Keratinocyte (primary cell): ENCODE results near the gene PEX10. TPM values are rescaled to one million over a fixed set of nuclear protein-coding genes. Genes with fewer than 3 reads are reported as not detected.
A peak's percentile ranks its signal among the peaks of the same experiment; 100 is the strongest.

Experiments
- DNase-seq: peaks from one replicate; pipeline ENCODE4 v3.0.0-alpha.2; 2011; ENCODE audit warnings: low read depth, missing footprints, low spot score
- FAIRE-seq: peaks from 2 replicates; lab custom pipeline; 2011; peaks lifted over from hg19 to GRCh38; lab: Jason Lieb, UNC
- H2AFZ ChIP-seq: 2 replicates; pipeline ENCODE4 v1.6.0; 2012; ENCODE audit warnings: low read length, control low read depth, inconsistent platforms; ENCODE audit not compliant: control insufficient read depth
- H3K27ac ChIP-seq: 2 replicates; pipeline ENCODE4 v1.5.1; 2011; ENCODE audit warnings: low read length; ENCODE audit not compliant: control insufficient read depth, insufficient read depth
- H3K27me3 ChIP-seq: 3 replicates; pipeline ENCODE4 v1.6.0; 2011; ENCODE audit warnings: low read length; ENCODE audit not compliant: control insufficient read depth, insufficient read depth; ENCODE audit errors: extremely low read depth
- H3K36me3 ChIP-seq, 2 experiments: 2 replicates in 1 of 2; 3 replicates in 1 of 2; pipeline ENCODE4 v1.5.1; 2011; ENCODE audit warnings: low read length in 2 of 2, mild to moderate bottlenecking in 1 of 2; ENCODE audit not compliant: control insufficient read depth in 2 of 2, insufficient read depth in 2 of 2; ENCODE audit errors: extremely low read depth in 1 of 2
- H3K4me1 ChIP-seq: 3 replicates; pipeline ENCODE4 v1.5.1; 2011; ENCODE audit warnings: low read length; ENCODE audit not compliant: control insufficient read depth, insufficient read depth; ENCODE audit errors: extremely low read depth
- H3K4me2 ChIP-seq: 3 replicates; pipeline ENCODE4 v1.6.0; 2011; ENCODE audit warnings: low read depth, low read length; ENCODE audit not compliant: control insufficient read depth, insufficient read depth; ENCODE audit errors: extremely low read depth
- H3K4me3 ChIP-seq, 3 experiments: fragments of 200-600 bp in 1 of 3; sonication (generic) in 1 of 3; 2 replicates in 2 of 3; 3 replicates in 1 of 3; pipeline ENCODE4 v1.5.1; 2011 to 2016; ENCODE audit warnings: low read length in 3 of 3, mild to moderate bottlenecking in 3 of 3, control low read depth in 2 of 3, inconsistent platforms in 1 of 3, low read depth in 1 of 3, mixed read lengths in 1 of 3, mixed run types in 1 of 3, moderate library complexity in 1 of 3; ENCODE audit not compliant: control insufficient read depth in 2 of 3, insufficient read depth in 2 of 3; ENCODE audit errors: extremely low read depth in 1 of 3
- H3K79me2 ChIP-seq: 2 replicates; pipeline ENCODE4 v1.6.0; 2012; ENCODE audit warnings: low read length; ENCODE audit not compliant: control insufficient read depth, insufficient read depth
- H3K9ac ChIP-seq: 3 replicates; pipeline ENCODE4 v1.6.0; 2011; ENCODE audit warnings: low read length; ENCODE audit not compliant: control insufficient read depth, insufficient read depth; ENCODE audit errors: extremely low read depth
- H3K9me1 ChIP-seq: 3 replicates; pipeline ENCODE4 v1.6.0; 2011; ENCODE audit warnings: low read length; ENCODE audit not compliant: control insufficient read depth, insufficient read depth; ENCODE audit errors: extremely low read depth
- H3K9me3 ChIP-seq: 2 replicates; pipeline ENCODE4 v1.5.1; 2012; ENCODE audit warnings: low read depth, low read length; ENCODE audit not compliant: control insufficient read depth
- H4K20me1 ChIP-seq: 3 replicates; pipeline ENCODE4 v1.6.0; 2011; ENCODE audit warnings: low read length; ENCODE audit not compliant: control insufficient read depth, insufficient read depth; ENCODE audit errors: extremely low read depth
- CTCF ChIP-seq, 3 experiments: IDR thresholded peaks in 1 of 3; conservative IDR thresholded peaks in 1 of 3; optimal IDR thresholded peaks in 1 of 3; 2 replicates in 2 of 3; 3 replicates in 1 of 3; pipeline versions ENCODE3 to v1.5.1; 2011; ENCODE audit warnings: low read length in 3 of 3, mild to moderate bottlenecking in 3 of 3, moderate library complexity in 2 of 3, control low read depth in 1 of 3, inconsistent platforms in 1 of 3; ENCODE audit not compliant: insufficient read depth in 2 of 3; ENCODE audit errors: extremely low read depth in 1 of 3
- EZH2 ChIP-seq: IDR thresholded peaks from one replicate; pipeline ENCODE4 v1.6.1; 2012; ENCODE audit warnings: inconsistent platforms, mild to moderate bottlenecking, low read length, moderate library complexity
- dilution Hi-C: fragments of 300-500 bp; cut with MboI; formaldehyde crosslinking; loops from one replicate; pipeline ENCODE4 v1.7.0; 2020; ENCODE audit warnings: low sequenced_read_pairs; ENCODE audit not compliant: extremely low pct_ligation_motif_present
- polyA plus RNA-seq, 5 experiments: library from polyadenylated mRNA; depleted of rRNA in 3 of 5; stranded (reverse) in 3 of 5; stranded (forward) in 1 of 5; unstranded in 1 of 5; fragments of >200 nt; gene quantifications; 1 replicate in 1 of 5; 2 replicates in 3 of 5; 3 replicates in 1 of 5; pipeline versions ENCODE4 v1.2.1 to v1.2.3, GENCODE V29; 2011 to 2012; ENCODE audit warnings: missing spikeins in 2 of 5, low read depth in 1 of 5, low replicate concordance in 1 of 5

The PEX10 gene
- polyA plus RNA-seq, 1 donor (not counting 4 experiments of a cell fraction or from before 2014, with no cell fraction given), result 13.8 TPM

GRCh38 chr1:2411801-2412394 lies 466 bp downstream of the PEX10 start:
- H3K27me3 ChIP-seq, result no peaks in the 10 kb centered on the region
- peak overlapping the region; percentile 68 for H2AFZ ChIP-seq
- peak overlapping the region; percentile 69 for H3K27ac ChIP-seq
- peak overlapping the region; percentile 91 for H3K4me2 ChIP-seq
- no peaks in the 10 kb centered on the region for H3K9me1 ChIP-seq
- H4K20me1 ChIP-seq, result no peaks in the 10 kb centered on the region
- H3K4me3 ChIP-seq, result peak overlapping the region; percentile 83 to 85 (median 85)
- H3K9me3 ChIP-seq, result no peaks in the 10 kb centered on the region
- H3K36me3 ChIP-seq, result peaks cover 7 to 11% of the 10 kb centered on the region in 2 experiments
- TF ChIP-seq CTCF (optimal IDR thresholded peaks at IDR 0.05 in 1 of 3, IDR thresholded peaks at IDR 0.05 in 1 of 3, conservative IDR thresholded peaks at IDR 0.05 in 1 of 3; ENCODE audit: extremely low read depth in 1 of 3, insufficient read depth in 2 of 3, low read length in 3 of 3) (no peak), EZH2 (no peak)
- H3K79me2 ChIP-seq, result peaks cover 9% of the 10 kb centered on the region
- FAIRE-seq (no peak), DNase-seq (no peak)
- peak overlapping the region; percentile 87 for H3K9ac ChIP-seq
- dilution Hi-C loops, result loop anchor here (25.0 kb wide), 1 partner anchor 1000 kb away; no protein-coding TSS in a partner anchor
- peaks cover 34% of the 10 kb centered on the region for H3K4me1 ChIP-seq

DNA sequence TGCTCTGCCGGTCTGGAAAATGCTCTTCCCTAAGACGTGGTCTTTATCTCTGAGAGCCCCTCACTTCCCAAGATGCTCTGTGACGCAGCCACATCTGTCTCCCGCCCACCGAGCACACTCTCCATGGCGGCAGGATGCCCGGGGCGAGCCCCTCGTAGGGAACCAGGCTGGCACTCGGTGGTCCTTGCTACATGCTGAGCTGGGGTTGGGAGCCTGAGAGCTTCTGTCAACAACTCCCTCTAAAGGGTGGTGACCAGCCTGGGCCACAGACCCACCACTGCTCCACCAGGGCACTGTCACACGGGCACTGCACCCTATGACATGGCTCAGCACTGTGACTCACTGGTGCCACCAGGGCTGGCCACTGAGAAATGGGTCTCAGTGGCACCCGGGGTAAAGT lies 2.6 kb downstream of the PEX10 start:
- Histone ChIP-seq H3K4me1 (peaks cover 20% of the 10 kb centered on the region), H3K9me3 (no peaks in the 10 kb centered on the region), H3K79me2 (peaks cover 9% of the 10 kb centered on the region), H2AFZ (no peak overlapping the region), H3K27me3 (no peaks in the 10 kb centered on the region), H3K9me1 (no peaks in the 10 kb centered on the region), H4K20me1 (no peaks in the 10 kb centered on the region), H3K27ac (no peak overlapping the region), H3K4me3 (no peak overlapping the region), H3K36me3 (peaks cover 8 to 21% of the 10 kb centered on the region in 2 experiments), H3K4me2 (no peak overlapping the region), H3K9ac (no peak overlapping the region)
- TF ChIP-seq CTCF (optimal IDR thresholded peaks at IDR 0.05 in 1 of 3, IDR thresholded peaks at IDR 0.05 in 1 of 3, conservative IDR thresholded peaks at IDR 0.05 in 1 of 3; ENCODE audit: extremely low read depth in 1 of 3, insufficient read depth in 2 of 3, low read length in 3 of 3) (no peak), EZH2 (no peak)
- dilution Hi-C loops, result loop anchor here (25.0 kb wide), 1 partner anchor 1003 kb away; no protein-coding TSS in a partner anchor
- FAIRE-seq, result no peak
- DNase-seq, result no peak
